Renal cortical epithelial cell (primary cell): ENCODE measurements around the gene OR11A1. TPM values are rescaled to one million over a fixed set of nuclear protein-coding genes. Genes with fewer than 3 reads are reported as not detected.

Experiments
- DNase-seq: peaks from one replicate; pipeline ENCODE4 v3.0.0-alpha.2; 2011; ENCODE audit warnings: low read depth
- total RNA-seq: library from RNA; depleted of rRNA; stranded (reverse); fragments of >200 nt; gene quantifications from 2 replicates; pipeline ENCODE4 v1.2.3, GENCODE V29; 2014

OR11A1 gene, protein sequence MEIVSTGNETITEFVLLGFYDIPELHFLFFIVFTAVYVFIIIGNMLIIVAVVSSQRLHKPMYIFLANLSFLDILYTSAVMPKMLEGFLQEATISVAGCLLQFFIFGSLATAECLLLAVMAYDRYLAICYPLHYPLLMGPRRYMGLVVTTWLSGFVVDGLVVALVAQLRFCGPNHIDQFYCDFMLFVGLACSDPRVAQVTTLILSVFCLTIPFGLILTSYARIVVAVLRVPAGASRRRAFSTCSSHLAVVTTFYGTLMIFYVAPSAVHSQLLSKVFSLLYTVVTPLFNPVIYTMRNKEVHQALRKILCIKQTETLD
- not detected in 2 replicates for total RNA-seq

DNA sequence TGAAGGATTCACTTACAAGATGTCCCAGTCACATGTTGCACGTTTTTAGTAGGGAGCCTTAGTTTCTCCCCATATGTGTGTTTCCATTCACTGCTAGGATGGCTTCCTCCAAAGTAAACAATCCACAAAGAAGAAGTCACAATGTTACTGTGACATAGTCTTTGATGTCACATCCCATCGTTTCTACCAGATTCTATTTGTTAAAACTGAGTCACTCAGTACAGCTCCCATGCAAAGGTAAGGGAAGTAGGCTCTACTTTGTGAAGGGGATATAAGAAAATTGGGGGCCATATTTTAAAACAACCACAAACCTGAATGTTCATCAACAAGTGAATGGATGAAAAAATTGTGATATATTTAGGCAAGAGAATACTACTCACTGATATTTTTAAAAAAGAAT, at the start of gene OR11A1, which contains the start of gene OR2H1:
Gene OR11A1 (minus strand): TSS at position 101 of the 400 bp plus-strand sequence. CDS start 29,430 bp downstream, outside the sequence.
Gene OR2H1 (plus strand): TSS at position 185 of the 400 bp plus-strand sequence. CDS start 4,615 bp downstream, outside the sequence.
- no peak for DNase-seq

DNA sequence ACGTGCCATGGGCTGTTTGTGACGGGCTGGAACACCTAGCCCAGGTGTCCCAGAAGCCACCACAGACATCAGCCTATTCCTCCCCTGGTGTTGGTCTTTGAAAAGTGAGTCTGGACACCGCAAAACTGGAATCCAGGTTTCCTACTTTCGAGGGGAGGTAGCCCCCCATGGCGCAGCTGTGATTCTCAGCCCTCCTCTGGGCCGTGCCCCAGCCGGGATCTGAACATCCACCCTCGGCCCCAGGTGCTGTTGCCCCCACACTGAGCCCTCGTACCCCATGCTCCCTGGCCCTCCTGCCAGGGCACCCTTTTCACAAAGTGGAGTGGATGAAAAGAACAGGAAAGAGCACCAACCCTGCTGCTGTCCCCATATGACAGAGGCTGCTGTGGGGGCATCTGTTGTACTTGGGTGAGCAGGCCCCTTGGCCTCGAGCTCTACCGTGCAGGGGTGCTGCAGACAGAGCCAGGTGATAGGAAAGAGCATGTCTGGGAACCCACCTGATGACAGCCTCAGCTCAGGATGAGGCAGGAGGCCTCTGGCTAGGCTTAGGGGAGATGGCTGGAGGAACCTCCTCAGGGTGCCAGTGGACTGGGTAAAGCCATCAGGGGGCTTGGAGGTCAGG, 49.7 kb upstream of the OR11A1 start:
- no peak for DNase-seq

DNA sequence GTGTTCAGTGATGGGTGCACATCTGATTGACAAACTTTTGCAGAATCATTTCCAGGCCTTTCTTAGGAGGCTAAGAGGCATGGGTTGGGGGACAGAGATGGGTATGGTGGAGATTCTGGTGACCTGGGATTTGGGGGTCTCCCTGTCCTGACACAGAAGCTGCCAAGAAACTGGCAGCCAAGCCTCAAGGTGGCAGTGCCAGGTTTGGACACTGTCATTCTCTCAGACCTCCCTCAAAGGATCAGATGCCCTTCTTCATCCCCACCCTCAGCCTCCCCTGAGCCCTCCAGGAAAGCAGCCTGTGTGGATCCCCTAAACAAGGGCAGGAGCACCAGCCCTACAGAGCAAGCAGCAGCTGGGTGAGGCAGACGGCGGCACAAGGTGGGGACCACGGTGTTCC, 48.9 kb upstream of the OR11A1 start:
- DNase-seq = no peak

DNA sequence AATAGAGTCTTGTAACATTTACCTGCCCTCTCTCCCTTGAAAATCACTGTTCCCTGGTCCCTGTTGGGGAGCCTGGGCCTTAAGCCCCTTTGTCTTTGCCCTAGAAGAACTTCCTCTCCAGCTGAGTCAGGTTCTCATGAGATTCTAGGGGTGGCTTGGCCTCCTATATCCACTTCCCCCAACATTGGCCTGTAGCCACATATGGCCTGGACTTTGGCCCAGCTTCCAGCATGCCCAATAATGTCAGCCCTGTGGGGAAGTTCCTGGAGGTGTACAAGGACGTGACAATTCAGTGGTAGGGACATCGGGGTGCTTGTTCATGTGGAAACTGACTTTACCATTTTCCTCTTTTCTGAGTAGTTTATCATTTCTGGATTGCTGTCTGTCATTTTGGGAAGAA, 48.1 kb upstream of the OR11A1 start:
- DNase-seq = no peak

DNA sequence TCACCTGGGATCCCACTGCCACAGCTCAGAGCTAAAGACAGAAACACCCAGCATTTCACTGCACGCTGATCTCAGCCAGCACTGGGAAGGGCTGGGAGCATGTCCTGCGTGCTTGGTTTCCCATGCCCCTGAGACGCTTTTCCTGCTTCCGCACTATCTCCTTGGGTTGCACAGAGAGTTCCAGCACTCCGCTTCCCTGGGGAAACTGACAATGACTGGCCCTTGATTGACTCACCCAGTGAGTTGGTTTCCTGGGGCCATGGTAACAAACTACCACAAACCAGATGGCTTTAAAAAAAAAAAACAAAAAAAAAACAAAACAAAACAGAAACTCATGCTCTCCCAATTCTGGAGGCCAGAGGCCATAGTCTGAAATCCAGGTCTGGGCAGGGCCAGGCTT, 45.7 kb upstream of the OR11A1 start:
- no peak for DNase-seq

DNA sequence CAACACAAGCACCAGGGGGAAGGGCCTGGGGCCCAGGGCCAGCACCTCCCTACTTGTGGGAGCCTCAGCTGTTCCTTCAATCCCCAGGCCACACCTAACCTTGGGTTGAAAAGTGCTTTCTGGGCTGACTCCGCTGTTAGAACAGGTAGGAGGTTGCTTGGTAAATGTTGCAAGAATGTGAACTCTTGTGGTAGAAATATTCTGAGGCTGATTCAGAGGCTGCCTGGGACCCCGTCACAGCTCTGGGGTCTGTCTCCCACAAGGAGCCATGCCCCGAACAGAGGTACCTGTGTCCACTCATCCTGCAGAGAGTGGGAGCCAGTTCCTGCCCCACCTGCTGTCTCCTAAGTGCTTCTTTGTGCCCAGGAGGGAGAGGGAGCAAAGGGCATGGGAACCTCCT, 45.3 kb upstream of the OR11A1 start:
- DNase-seq = no peak

DNA sequence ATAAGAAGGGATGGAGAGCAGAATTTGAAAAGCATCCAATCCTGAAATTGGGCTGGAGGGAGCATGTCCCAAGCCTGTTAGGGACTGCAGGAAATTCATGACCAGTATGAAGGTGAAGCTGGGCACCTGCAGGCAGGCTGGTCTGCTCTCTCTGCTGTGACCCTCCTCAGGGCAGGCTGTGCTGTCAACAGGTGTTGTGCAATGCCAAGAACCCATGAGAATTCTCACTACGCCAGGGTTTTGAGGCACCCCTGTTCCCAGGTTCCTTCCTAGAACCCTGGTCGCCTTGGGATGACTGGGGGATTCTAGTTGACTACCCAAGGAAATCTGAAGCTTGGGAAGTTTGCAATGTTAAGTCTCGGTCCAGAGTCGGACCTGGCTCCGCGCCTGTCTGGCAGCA, 44.2 kb upstream of the OR11A1 start:
- no peak for DNase-seq

DNA sequence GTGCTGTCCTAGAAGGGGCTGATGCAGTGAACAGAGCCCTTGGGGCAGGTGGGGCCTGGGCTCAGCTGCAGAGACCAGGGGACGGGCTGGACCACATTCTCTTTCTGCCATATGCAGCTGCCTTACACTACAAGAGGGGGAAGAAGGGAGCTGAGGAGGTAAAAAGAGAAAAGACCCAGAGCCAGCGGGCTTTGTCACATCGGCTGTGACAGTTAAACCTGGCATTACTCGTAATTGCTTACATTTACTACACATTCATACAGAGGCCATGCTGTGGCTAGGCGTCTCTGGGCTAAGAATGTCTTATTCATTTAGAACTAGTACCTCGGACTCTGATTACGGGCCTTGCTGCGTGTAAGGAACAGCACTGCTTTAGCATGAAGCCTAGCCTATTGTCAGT, 43.7 kb upstream of the OR11A1 start:
- DNase-seq = no peak

DNA sequence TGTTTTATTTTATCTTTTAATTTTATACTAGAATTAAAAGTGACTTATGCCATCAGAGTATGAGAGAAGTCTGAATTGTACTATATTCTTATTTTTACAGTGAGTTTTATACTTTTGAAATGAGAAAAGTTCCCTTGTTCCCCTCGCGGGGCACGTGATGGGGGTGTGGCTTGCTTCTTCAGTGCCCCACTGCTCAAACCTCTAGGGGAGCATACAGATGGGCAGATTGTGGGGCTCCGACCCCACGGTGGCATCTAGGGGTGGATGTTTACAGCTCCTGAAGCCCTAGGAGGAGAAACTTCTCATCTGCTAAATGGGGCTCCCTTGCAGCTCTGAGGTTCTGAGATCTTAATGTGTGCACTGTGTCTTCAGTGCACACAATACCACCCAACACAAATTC, 42.8 kb upstream of the OR11A1 start:
- DNase-seq = no peak

DNA sequence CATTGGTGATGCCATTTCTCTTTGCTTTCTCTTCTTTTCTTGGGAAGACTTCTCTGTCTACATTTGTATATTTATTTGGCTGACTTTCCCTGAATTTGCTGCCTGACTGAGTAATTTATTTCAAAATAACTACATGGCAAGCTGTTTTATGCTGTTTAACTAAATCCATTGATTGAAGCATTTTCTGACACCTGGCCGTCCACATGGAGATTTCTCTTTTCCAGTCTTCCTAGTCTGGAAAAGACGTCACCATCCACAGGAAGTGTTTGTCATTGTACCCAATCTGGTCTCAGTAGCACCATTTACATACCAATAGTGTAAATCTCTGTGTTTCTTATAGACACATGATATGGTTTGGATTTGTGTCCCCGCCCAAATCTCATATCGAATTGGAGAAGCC, 40.1 kb upstream of the OR11A1 start:
- no peak for DNase-seq

DNA sequence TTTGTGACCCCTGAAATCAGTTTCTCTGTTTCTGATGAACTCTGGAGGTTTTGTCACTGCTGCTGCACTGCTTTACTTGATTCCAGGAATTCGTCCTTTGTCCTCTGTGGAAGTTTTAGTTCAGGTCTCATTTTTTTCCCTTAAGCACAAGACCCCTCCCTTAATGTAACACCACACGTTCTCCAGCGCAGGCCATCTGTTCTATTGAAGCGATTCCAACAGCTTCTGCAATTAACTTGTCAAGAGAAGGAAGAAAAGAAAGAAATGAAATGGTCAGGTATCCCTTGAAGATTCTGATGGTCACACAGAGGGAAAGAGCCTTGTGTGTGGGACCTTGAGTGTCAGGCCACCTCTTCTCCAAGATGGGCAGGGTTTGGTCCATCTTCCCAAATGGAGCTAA, 38.7 kb upstream of the OR11A1 start:
- DNase-seq = no peak

DNA sequence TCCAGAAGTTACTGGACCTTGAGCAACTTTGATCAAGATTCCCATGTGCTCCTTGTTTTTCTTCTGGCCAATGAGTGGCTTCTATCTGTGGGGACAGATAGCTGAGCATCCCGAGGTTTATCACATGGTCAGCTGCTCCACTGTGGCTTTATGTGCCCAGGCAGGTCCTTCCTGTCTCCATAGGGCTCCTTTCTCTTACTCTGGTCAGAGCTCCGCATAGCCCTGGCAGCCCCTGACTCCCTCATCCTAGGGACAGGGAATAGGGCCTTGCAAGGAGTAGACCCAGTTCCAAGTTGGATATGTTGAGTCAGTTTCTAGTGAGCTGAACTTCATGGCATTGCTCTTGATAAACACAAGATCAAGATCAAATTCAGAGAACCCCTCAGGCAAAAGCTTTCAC, 37.3 kb upstream of the OR11A1 start:
- DNase-seq = no peak

DNA sequence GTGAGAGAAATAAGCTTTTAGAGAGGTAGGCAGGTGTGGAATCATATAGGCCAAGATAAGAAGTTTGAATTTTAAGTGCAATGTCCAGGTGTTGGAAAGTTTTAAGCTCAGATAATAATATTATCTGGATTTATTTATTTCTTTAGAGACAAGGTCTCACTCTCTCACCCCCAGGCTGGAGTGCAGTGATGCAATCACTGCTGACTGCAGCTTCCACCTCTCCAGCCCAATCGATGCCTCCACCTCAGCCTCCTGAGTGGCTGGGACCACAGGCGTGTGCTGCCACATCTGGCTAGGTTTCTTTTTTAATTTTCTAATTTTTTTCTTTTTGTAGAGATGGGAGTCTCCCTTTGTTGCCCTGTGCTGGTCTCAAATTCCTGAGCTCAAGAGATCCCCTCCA, 36.4 kb upstream of the OR11A1 start:
- DNase-seq = no peak

DNA sequence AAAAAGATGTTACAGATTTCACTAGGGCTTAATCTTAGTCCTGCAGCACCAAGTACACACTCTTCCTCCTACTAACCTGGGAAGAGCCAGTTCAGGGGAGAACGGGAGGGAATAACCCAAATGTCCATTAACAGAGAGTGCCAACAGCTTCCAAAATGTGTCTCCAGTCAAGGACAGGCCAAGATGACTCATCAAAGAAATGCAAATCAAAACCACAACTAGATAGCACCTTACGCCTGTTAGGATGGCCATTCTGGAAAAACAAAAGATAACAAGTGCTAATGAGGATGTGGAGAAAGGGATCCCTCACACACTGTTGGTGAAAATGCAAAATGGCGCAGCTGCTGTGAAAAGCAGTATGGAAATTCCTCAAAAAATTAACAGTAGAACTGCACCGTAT, 34.7 kb upstream of the OR11A1 start:
- no peak for DNase-seq

DNA sequence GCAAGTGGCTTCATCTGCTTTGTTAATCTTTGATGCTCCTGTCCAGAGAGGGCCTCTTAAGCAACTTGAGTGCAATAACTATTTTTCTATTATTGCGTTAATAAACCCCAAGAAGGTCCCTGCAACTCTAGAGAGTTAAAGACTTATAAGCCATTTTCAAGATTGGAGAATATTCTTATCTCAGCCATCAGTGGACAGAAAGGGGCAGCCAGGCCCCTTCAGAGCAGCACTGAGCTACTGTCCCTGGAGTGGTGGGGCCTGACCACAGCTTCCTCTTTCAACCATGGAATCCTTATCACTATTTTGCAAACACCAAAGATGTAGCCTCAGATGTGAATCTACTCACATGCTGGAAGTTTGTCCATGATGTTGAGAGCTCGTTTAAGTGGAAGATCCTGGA, 33.7 kb upstream of the OR11A1 start:
- no peak for DNase-seq

DNA sequence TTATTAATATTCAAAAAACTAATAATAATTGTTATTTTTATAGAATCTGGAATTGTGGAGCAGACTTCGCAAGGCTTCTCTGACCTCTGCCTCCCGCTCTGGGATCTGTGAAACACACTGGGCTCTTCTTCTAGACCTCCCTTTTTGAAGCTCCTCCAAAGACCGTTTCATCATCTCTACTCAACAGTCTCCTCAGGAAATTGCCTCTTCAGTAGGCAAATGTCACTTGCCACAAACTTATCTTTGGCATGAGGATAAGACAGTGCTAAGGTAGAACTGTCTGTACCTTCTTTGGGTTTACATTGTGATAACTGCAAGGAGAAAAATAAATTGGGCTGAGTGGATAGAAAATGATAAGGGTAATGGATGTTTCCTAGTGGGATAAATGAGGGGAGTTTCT, 33.2 kb upstream of the OR11A1 start:
- DNase-seq = no peak

DNA sequence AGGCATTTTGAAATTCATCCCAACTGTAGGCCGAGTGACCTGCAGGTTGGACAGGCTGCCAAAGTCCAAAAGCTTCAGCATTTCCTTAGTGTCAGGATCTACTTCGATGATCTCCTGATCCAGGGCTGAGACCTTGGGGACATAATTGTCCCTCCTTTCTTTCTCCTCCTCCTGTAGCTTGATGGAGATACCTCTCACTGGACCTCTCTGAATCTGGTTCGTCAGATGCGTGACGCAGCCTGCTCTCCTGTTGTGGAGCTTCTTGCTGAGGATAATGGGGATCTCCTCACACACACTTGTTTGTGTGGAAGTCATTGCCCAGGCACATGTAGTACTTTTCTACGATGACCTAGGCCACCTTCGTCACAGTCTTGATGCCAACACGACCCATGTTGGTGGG, 32.4 kb upstream of the OR11A1 start:
- DNase-seq = no peak

DNA sequence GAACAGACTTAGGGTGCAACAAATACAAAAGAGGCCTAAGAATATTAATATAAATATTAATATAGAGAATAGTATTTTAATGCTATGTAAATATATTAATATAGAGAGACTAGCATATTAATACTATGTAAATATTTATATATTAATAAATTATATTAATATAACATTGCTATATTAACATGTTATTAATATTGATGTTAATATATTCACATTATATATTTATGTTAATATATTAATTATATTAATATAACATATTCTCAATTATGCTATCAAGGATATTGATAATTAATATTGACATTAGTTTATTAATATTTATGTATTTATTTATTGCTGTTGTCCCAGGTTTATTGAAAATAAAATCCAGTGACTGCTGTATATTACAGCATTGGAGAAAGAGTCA, 32.0 kb upstream of the OR11A1 start:
- no peak for DNase-seq

DNA sequence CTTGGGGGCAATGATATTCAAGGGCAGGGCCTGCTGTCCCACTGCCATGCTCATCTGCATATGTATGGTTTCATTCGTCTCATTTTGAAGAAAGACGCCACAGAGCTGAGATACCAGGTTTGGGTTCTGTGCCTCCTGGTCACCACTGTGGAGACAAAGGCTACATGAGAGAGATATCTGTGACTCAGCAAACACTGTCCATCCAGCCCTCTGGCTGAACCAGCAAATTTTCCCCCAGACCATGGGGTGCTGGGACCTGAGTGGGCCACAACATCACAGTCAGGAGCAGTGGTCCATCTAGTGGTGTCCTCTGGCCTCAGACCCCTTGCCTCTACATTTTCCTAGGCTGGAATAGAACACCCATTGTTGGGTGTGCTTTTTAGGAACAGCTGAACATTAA, 30.8 kb upstream of the OR11A1 start, which contains the start of gene MAS1L:
Gene MAS1L (minus strand): TSS at position 297 of the 400 bp plus-strand sequence. CDS start 54 bp downstream, at position 243.
- DNase-seq = no peak

DNA sequence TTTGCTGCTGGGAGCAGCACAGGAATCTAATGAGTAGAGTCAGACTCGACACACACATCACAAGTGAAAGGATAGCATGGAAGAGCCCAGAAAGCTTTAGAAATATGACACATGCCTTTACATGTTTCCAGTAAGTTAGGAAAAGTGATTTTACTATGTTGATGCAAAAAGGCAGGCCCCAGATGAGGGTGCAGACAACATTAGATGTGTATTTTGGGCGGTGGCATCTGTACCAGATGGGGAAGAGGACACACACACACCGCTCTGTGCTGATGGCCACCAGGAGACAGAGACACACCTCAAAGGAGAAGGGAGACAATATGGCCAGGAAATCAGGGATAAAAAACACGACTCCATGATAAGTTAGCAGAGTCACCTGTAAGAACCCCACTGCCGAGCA, 30.3 kb upstream of the OR11A1 start:
- no peak for DNase-seq

DNA sequence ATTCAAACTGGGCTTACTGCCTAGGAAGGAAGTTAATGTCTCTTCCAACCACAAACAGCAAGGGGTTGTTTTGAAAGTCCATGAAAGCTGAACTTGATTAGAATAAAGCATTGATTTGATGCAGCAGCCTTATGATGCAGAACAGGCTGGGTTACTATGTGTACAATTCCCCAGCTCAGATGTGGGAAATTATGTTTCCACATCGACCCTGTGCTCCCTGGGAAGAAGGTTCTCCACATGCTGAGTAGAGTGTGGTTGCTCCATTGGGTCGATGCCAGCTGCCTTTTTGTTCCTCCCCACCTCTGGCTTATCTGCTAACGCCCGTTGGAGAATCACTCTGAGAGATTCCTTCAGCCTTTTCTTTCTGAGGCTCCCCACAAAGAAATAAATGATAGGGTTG, 29.7 kb upstream of the OR11A1 start:
- no peak for DNase-seq

DNA sequence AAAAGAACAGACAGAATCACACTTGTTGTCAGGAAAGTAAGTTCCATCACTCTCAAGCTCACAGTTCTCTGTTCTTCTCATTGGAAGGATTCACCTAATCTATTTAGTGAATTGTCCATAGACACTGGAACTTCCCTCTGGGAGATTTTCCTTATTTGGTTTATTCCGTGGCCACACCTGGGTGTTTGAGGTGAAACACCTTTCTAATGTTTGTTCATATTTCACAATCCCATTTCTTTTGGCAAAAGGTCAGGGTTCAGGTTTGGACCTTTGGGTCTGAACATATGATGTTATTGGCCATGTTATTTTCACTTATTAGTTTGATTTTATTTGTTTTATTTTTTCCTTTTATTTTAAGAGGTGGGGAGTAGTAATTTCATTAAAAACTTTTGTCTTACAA, 26.9 kb upstream of the OR11A1 start:
- no peak for DNase-seq

DNA sequence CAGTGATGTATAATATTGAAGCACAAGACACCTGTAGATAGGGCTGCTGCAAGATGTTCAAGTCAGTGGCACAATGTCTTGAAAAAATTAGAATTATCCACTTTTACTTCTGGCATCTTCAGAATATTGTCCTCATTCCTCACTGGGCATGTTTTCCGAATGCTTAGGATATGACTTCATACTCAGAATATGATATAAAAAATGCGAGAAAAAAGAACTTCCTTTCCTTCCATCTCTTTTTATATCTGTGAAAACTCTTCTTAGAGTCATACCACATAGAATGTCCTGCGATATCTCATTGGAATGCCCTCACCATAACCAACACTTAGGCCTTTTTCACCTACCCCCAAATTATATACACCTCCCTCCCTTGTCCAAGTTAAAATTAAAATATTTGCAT, 26.3 kb upstream of the OR11A1 start:
- DNase-seq = no peak

DNA sequence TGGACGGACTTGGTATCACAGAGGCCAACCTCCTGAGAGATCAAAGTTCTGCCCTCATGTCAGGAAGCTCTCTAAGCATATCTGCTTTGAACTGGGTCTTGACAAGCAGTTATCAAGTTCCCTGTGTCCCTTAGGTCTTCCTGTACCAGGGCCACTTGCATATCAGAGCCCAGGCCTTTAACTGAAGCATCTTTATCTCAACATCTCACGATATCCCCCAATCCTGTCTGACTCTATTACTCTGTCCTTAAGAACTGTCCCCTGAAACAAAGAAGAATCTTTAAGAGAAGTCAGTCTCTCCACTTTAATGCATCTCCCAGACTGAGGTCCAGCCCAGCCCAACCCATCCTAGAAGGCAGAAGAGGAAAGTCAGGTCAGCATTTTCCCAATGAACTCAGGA, 22.7 kb upstream of the OR11A1 start:
- DNase-seq = no peak
